BLaER1 (cell line): Measurements from ENCODE around the gene MAGED1.
"Not testable (repeated sequence)": the region's sequence is repeated elsewhere in the genome, so short reads cannot be mapped to it uniquely, and the experiment has no call there.

Source experiments
- H3K27ac ChIP-seq: shearing (Covaris generic); formaldehyde crosslinking; 2 replicates; pipeline ENCODE4 v1.8.1; 2022
- H3K27me3 ChIP-seq: shearing (Covaris generic); formaldehyde crosslinking; 2 replicates; pipeline ENCODE4 v1.8.1; 2022
- H3K36me3 ChIP-seq: shearing (Covaris generic); formaldehyde crosslinking; 2 replicates; pipeline ENCODE4 v1.8.1; 2022
- H3K4me1 ChIP-seq: shearing (Covaris generic); formaldehyde crosslinking; 2 replicates; pipeline ENCODE4 v1.8.1; 2022
- H3K4me2 ChIP-seq: shearing (Covaris generic); formaldehyde crosslinking; 2 replicates; pipeline ENCODE4 v1.8.1; 2022
- H3K4me3 ChIP-seq: shearing (Covaris generic); formaldehyde crosslinking; 2 replicates; pipeline ENCODE4 v1.8.1; 2022
- H3K9ac ChIP-seq: shearing (Covaris generic); formaldehyde crosslinking; 2 replicates; pipeline ENCODE4 v1.8.1; 2022
- H3K9me3 ChIP-seq: shearing (Covaris generic); formaldehyde crosslinking; 2 replicates; pipeline ENCODE4 v1.8.1; 2022
- H4K20me1 ChIP-seq: shearing (Covaris generic); formaldehyde crosslinking; 2 replicates; pipeline ENCODE4 v1.8.1; 2022
- Cebpa-rat ChIP-seq: shearing (Covaris generic); IDR thresholded peaks from 2 replicates; pipeline ENCODE4 v1.8.1; 2022

Gene MAGED1

GRCh38 chrX:51893931-51894696 is 691 bp downstream of the MAGED1 start:
- Histone ChIP-seq H3K9ac (peak overlapping the region; percentile 86), H3K4me1 (peaks cover 75% of the 10 kb centered on the region), H3K9me3 (no peaks in the 10 kb centered on the region), H3K36me3 (peaks cover 41% of the 10 kb centered on the region), H3K27ac (peak overlapping the region; percentile 90), H3K4me3 (peak overlapping the region; percentile 74), H3K4me2 (peak overlapping the region; percentile 88), H4K20me1 (peaks cover 41% of the 10 kb centered on the region), H3K27me3 (no peaks in the 10 kb centered on the region)
- no peak for TF ChIP-seq Cebpa-rat

GRCh38 chrX:51894697-51895336 is 1.4 kb downstream of the MAGED1 start:
- Histone ChIP-seq H3K4me2 (peak overlapping the region; percentile 88), H3K36me3 (peaks cover 48% of the 10 kb centered on the region), H3K27ac (peak overlapping the region; percentile 90), H3K4me3 (peak overlapping the region; percentile 74), H3K9ac (peak overlapping the region; percentile 86), H3K27me3 (no peaks in the 10 kb centered on the region), H3K4me1 (peaks cover 69% of the 10 kb centered on the region), H3K9me3 (no peaks in the 10 kb centered on the region), H4K20me1 (peaks cover 48% of the 10 kb centered on the region)
- TF ChIP-seq Cebpa-rat: no peak

- no peak overlapping the region for H3K27ac ChIP-seq
Observed at GRCh38 chrX:51896626-51897025, 3.2 kb downstream of the MAGED1 start.

GRCh38 chrX:51899741-51900140 is 6.3 kb downstream of the MAGED1 start:
- Histone ChIP-seq H3K9me3 (no peaks in the 10 kb centered on the region), H3K27ac (no peak overlapping the region), H3K9ac (no peak overlapping the region), H3K36me3 (peaks cover 82% of the 10 kb centered on the region), H3K4me3 (no peak overlapping the region), H3K27me3 (0 out of 2 replicates have a peak, but pooled peaks cover 8% of the 10 kb centered on the region), H4K20me1 (peaks cover 89% of the 10 kb centered on the region), H3K4me1 (peaks cover 34% of the 10 kb centered on the region), H3K4me2 (no peak overlapping the region)
- TF ChIP-seq Cebpa-rat: no peak

More at GRCh38 chrX:51896626-51897025, 3.2 kb downstream of the MAGED1 start:
- Histone ChIP-seq H3K4me2 (peak overlapping the region; percentile 88), H3K4me1 (peaks cover 51% of the 10 kb centered on the region), H3K4me3 (no peak overlapping the region; the same call in 1 of the 2 replicates), H3K27me3 (no peaks in the 10 kb centered on the region), H3K9me3 (no peaks in the 10 kb centered on the region), H4K20me1 (peaks cover 66% of the 10 kb centered on the region), H3K9ac (no peak overlapping the region), H3K36me3 (peaks cover 65% of the 10 kb centered on the region)
- no peak for TF ChIP-seq Cebpa-rat

- no peak overlapping the region for H3K9ac ChIP-seq
- H3K9me3 ChIP-seq: no peaks in the 10 kb centered on the region
- peaks cover 56% of the 10 kb centered on the region for H3K36me3 ChIP-seq
- H4K20me1 ChIP-seq: peaks cover 64% of the 10 kb centered on the region
- no peak overlapping the region for H3K4me2 ChIP-seq
- no peak overlapping the region for H3K4me3 ChIP-seq
- peaks cover 9% of the 10 kb centered on the region; the same call in 1 of the 2 replicates for H3K4me1 ChIP-seq
- H3K27me3 ChIP-seq: peaks cover 24% of the 10 kb centered on the region; the same call in 1 of the 2 replicates
- no peak for TF ChIP-seq Cebpa-rat
- H3K27ac ChIP-seq: no peak overlapping the region
Observed at GRCh38 chrX:51902510-51903050, 9.2 kb downstream of the MAGED1 start.

- H3K36me3 ChIP-seq: peaks cover 31% of the 10 kb centered on the region
- peaks cover 38% of the 10 kb centered on the region for H4K20me1 ChIP-seq
- H3K4me2 ChIP-seq, H3K27ac ChIP-seq, H3K9me3 ChIP-seq, H3K9ac ChIP-seq, H3K4me3 ChIP-seq, H3K4me1 ChIP-seq: not testable (repeated sequence)
- peaks cover 28% of the 10 kb centered on the region; the same call in 1 of the 2 replicates for H3K27me3 ChIP-seq
Observed at GRCh38 chrX:51905152-51905551, 11.7 kb downstream of the MAGED1 start.

GRCh38 chrX:51905711-51906110 is 12.3 kb downstream of the MAGED1 start:
- no peak overlapping the region for H3K4me2 ChIP-seq
- H3K4me1 ChIP-seq: no peaks in the 10 kb centered on the region
- H3K27ac ChIP-seq: no peak overlapping the region
- H3K36me3 ChIP-seq: peaks cover 26% of the 10 kb centered on the region
- no peak for TF ChIP-seq Cebpa-rat
- no peaks in the 10 kb centered on the region for H3K9me3 ChIP-seq
- H3K27me3 ChIP-seq: peaks cover 28% of the 10 kb centered on the region; the same call in 1 of the 2 replicates
- peaks cover 32% of the 10 kb centered on the region for H4K20me1 ChIP-seq
- no peak overlapping the region for H3K4me3 ChIP-seq
- H3K9ac ChIP-seq: no peak overlapping the region

- Histone ChIP-seq H3K27ac (no peak overlapping the region), H3K36me3 (no peaks in the 10 kb centered on the region), H3K27me3 (peaks cover 42% of the 10 kb centered on the region), H3K4me3 (no peak overlapping the region), H3K4me1 (no peaks in the 10 kb centered on the region), H3K9ac (no peak overlapping the region), H3K4me2 (no peak overlapping the region), H4K20me1 (no peaks in the 10 kb centered on the region), H3K9me3 (peaks cover 15% of the 10 kb centered on the region)
- TF ChIP-seq Cebpa-rat: no peak
Observed at GRCh38 chrX:51917604-51918003, 24.2 kb downstream of the MAGED1 start.

GRCh38 chrX:51922561-51922960 is 29.1 kb downstream of the MAGED1 start:
- Histone ChIP-seq H3K27me3 (peaks cover 58% of the 10 kb centered on the region), H3K9me3 (peaks cover 7% of the 10 kb centered on the region)
- TF ChIP-seq Cebpa-rat: no peak

More at GRCh38 chrX:51922561-51922960, 29.1 kb downstream of the MAGED1 start:
- H3K4me2 ChIP-seq: no peak overlapping the region
- no peaks in the 10 kb centered on the region for H4K20me1 ChIP-seq
- no peak overlapping the region for H3K4me3 ChIP-seq
- H3K9ac ChIP-seq: no peak overlapping the region
- H3K4me1 ChIP-seq: no peaks in the 10 kb centered on the region
- no peaks in the 10 kb centered on the region for H3K36me3 ChIP-seq
- no peak overlapping the region for H3K27ac ChIP-seq
